GM18526 (cell line): ENCODE measurements around the gene PLA1A.

ENCODE experiments used
- POLR2A ChIP-seq: IDR thresholded peaks from 3 replicates; pipeline ENCODE4 v1.6.1; 2011; ENCODE audit not compliant: insufficient read length; ENCODE audit errors: extremely low read depth

Gene PLA1A

DNA sequence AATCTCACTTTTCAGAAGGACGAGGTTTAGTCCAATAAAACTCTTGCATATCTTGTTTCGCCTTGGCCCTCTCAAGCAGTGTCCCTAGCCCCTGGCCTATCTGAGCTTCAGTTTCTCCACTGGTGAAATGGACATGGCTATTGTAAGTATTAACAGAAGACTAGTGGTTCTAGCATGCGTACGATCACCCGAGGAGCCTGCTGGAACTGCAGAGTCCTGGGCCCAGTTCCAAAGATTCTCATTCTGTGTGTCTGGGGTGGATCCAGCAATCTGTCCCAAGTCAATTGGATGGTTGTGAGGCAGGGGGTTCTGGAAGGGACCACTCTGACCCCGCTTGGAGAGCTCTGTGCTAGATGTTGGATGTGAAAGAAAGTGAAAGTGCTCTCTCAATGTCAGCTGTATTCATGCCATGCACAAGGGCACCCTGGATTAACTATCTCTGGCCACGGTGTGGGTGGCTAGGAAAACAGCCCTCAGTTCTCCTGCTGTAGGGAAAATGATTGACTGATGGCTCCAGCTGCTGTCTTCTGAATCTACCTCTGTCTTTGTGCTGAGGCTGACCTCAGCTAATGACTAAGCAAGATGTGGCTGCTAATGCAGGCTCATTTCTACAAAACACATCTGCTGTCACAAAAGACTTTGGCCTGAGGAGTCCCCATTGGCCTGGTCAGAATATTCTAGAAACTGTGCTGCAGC is 1.9 kb upstream of the PLA1A start:
- TF ChIP-seq POLR2A, result no peak

GRCh38 chr3:119596398-119596797 is 1.3 kb upstream of the PLA1A start:
- TF ChIP-seq POLR2A, result no peak

DNA sequence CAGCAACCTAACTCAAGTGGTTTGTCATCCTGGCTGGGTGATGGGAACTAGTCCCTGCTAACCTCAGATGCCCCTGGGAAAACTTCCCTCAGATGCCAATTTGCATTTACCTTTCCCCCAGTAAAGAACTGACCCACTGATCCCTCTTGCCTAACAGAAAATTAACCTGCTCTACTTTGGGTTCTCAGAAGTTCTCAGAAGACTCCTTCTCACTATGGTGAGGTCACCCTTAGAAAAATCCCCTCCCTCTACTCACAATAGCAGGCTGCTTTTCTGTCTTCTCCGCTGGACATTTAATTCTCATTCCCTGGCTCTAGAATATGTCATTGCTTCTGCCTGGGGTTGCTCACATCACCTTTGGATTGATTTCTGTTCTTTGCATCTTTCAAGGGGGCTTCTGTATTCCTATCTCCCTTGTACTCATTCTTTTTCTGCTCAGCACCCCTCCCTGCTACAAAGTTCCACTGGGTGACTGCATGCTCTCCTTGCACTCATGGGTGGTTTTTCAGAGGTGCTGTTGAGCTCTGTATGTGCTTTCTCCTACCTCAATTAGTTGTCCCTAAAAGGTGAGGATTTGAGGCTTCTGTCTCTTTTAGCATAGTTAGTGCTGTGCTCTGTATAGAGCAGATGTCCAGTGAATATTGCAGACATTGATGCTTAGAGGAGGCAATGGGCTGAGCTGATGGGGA is 869 bp downstream of the PLA1A start:
- TF ChIP-seq POLR2A, result peak; percentile 9

- no peak for TF ChIP-seq POLR2A
These were observed 2.0 kb downstream of the PLA1A start for GRCh38 chr3:119599558-119600174.

DNA sequence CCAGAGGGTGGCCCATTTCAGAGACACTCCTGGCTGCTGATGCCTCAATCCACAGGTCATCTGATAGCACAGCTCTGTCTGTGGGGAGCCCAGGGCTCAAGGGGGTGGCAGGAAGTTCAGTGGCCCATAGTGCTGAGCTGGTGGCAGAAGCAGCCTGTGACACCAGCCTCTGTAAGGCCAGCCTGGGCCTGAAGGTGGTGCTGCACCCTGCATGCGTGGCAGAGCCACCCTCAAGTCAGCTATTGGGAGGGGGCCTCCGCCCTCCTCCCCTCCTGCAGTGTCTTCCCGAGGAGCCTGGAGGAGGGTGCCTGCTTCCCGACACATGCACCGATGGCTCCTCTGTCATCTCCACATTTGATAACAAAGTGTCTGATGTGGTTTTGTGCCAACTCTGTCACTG is 3.0 kb downstream of the PLA1A start:
- TF ChIP-seq POLR2A, result peak; percentile 45

DNA sequence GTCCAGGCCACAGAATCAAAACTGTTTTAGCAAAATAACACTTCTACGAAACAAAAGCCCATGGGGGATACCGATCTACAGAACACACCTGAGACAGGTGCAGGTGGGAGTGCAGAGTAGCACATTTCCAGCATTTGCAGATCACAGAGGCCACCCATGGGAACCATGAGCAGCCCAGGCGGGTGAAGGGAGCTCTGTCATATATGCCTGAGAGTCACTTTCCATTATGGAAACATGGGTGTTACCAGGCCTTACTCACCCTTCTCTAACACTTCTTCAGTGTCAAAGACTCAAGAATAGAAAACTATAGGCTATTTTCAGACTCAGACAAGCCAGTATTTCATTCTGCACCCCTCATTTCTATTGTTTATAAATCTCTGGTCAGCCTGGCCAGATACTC is 3.5 kb downstream of the PLA1A start:
- TF ChIP-seq POLR2A, result no peak

GRCh38 chr3:119602676-119603075 is 5.0 kb downstream of the PLA1A start:
- TF ChIP-seq POLR2A, result no peak

DNA sequence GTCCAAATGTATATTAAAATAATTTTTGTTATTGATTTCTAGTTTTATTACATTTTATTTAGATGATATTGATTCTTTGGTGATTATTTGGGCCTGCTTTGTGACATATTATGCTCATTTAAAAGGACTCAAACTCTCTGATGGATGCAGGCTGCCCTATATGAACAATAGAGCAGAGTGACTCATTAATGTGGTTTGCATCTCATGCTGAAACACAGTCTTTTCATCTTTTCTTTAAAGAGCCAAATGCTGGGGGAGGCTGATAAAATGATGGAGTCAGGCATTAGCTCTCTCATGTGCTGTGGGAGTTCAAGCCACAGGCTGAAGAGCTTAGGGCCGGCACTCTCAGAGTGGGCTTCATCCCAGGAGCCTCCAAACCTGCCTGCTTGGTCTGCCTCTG is 7.2 kb downstream of the PLA1A start:
- TF ChIP-seq POLR2A, result no peak

DNA sequence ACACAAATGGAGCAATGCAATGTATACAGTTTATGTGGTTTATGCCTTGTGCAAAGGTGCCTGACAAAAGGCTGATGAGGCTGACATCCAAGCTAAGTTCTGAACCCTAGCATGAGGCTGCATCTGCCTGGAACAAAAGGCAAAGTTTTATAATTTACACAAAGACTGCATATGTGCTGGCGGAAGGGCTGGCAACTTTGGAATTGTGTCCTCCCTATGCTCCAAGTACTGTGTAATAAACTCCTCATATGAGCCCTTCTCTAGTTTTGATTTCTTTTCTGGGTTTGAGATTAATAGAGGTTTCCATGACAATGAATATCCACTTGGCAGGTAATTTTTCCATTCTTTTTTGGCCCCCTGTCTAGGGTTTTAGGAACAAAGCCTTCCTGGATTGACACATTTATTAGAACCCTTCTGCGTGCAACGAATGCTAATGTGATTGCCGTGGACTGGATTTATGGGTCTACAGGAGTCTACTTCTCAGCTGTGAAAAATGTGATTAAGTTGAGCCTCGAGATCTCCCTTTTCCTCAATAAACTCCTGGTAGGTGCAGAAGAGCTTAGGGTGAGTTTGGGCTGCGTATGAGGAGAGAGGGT is 10.8 kb downstream of the PLA1A start:
- TF ChIP-seq POLR2A, result no peak

GRCh38 chr3:119609301-119609700 is 11.6 kb downstream of the PLA1A start:
- TF ChIP-seq POLR2A, result no peak

- TF ChIP-seq POLR2A, result no peak
These were observed 14.0 kb downstream of the PLA1A start for GRCh38 chr3:119611664-119612063.

- no peak for TF ChIP-seq POLR2A
These were observed 15.5 kb downstream of the PLA1A start for GRCh38 chr3:119613201-119613600.

DNA sequence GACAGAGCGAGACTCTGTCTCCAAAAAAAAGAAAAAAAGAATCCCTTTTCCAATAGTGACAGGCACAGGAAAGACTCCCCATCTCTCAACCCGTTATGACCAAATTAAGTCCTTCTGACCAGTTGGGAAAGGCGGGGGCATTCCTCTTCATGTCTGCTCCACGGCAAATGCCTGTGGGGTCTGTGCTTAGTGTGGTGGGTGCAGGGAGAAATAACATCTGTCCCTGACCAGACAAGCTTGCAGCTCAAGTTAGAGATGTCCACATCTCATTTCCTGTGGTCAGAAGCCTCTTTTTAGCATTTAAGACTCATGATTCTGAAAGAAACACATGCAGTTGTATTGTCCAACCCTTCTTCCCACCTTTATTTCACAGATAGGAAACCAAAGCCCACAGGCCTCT is 16.2 kb downstream of the PLA1A start:
- no peak for TF ChIP-seq POLR2A

DNA sequence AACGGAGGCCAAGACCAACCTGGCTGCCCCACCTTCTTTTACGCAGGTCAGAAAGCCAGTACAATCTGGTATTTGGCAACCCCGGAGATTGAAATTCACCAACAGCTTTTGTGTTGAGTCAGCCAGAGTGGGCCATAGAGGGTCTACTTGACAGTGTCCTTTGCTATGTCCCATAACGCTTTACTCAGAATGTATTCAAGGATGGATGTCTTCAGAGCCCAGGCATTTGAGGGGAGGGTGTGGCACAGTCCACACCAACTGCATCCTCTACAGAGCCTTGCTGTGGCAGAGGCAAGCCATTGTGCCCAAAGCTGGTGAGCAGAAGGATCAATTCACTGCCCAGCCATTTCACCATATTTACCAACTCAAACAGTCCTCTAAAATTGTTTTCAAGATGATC is 18.4 kb downstream of the PLA1A start:
- no peak for TF ChIP-seq POLR2A

- no peak for TF ChIP-seq POLR2A
These were observed 21.4 kb downstream of the PLA1A start for GRCh38 chr3:119619094-119619493.

DNA sequence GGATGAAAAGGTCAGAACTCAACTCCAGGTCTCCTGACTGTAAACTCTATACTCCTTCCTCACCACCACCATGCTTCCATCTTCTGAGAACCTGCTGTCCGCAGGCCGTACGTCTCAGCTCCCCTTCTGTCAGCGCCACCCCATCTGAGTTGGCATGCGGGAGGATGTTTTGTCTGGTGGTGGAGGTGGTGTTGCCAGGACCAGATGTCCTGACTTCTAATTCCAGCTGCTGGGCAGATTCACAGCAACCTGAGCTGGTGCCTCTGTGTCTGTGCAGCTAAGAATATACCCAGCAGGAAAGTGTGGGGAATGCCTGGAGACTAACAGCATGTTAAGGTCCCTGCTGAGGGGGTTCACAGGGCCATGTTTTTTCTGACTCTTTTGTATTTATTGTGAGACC is 23.2 kb downstream of the PLA1A start:
- no peak for TF ChIP-seq POLR2A
